Spleen (tissue), 11 donors: ENCODE data around the gene ACTN1. TPM values are rescaled to one million over a fixed set of nuclear protein-coding genes. Genes with fewer than 3 reads are reported as not detected.

Source experiments
- DNase-seq: peaks from one replicate; pipeline ENCODE4 v3.0.0-alpha.2; 2020
- H3K27ac ChIP-seq, 8 donors: fragments of 200-600 bp; sonication (generic) in 7 of 8; 1 replicate in 4 of 8; 2 replicates in 4 of 8; pipeline versions ENCODE4 v1.5.0 to v1.8.0; 2016 to 2021; ENCODE audit warnings: inconsistent platforms in 4 of 8, mild to moderate bottlenecking in 4 of 8, moderate library complexity in 1 of 8
- H3K27me3 ChIP-seq, 7 donors: fragments of 200-600 bp; sonication (generic) in 6 of 7; replicated peaks in 1 of 7; 1 replicate in 4 of 7; 2 replicates in 3 of 7; pipeline versions ENCODE4 v1.5.0 to v1.8.0; 2016 to 2021; ENCODE audit warnings: inconsistent platforms in 3 of 7, mild to moderate bottlenecking in 1 of 7
- H3K36me3 ChIP-seq, 6 donors: fragments of 200-600 bp; sonication (generic) in 5 of 6; 1 replicate in 4 of 6; 2 replicates in 2 of 6; pipeline versions ENCODE4 v1.5.0 to v1.8.0; 2016 to 2021; ENCODE audit warnings: inconsistent platforms in 2 of 6
- H3K4me1 ChIP-seq, 6 donors: fragments of 200-600 bp; sonication (generic) in 5 of 6; 1 replicate in 3 of 6; 2 replicates in 3 of 6; pipeline versions ENCODE4 v1.5.0 to v1.8.0; 2016 to 2021; ENCODE audit warnings: inconsistent platforms in 3 of 6
- H3K4me3 ChIP-seq, 8 donors: fragments of 200-600 bp; sonication (generic) in 7 of 8; 1 replicate in 4 of 8; 2 replicates in 4 of 8; pipeline versions ENCODE4 v1.5.0 to v1.8.0; 2016 to 2021; ENCODE audit warnings: inconsistent platforms in 4 of 8, mild to moderate bottlenecking in 4 of 8, moderate library complexity in 2 of 8
- H3K9me3 ChIP-seq, 8 donors: fragments of 200-600 bp; sonication (generic) in 7 of 8; 1 replicate in 4 of 8; 2 replicates in 4 of 8; pipeline versions ENCODE4 v1.5.0 to v1.8.0; 2016 to 2021; ENCODE audit warnings: inconsistent platforms in 4 of 8
- POLR2A ChIP-seq, 3 donors: fragments of 450-650 bp; IDR thresholded peaks; one replicate each; pipeline ENCODE4 v1.5.1; 2017; ENCODE audit warnings: antibody characterized with exemption in 3 of 3, mild to moderate bottlenecking in 1 of 3
- POLR2AphosphoS5 ChIP-seq, 3 donors: sonication (generic); formaldehyde crosslinking; IDR thresholded peaks; one replicate each; pipeline ENCODE4 v1.5.1; 2017; ENCODE audit warnings: antibody characterized with exemption in 3 of 3
- WGBS, 5 donors: extraction: QIAGEN DNeasy Blood & Tissue Kit in 3 of 5; methylation state at CpG; one replicate each; pipeline versions ENCODE4 v1.1.5 to v1.1.7; 2013 to 2018; 5-methylcytosine and 5-hydroxymethylcytosine counted together
- intact Hi-C: fragments of 100-400 bp; cut with DNase I; formaldehyde crosslinking; loops from one replicate; pipeline ENCODE4 v1.15.0; 2023; ENCODE audit warnings: low total_unique reads
- polyA plus RNA-seq, 3 donors: library from polyadenylated mRNA; stranded (reverse); fragments of 200-250 nt; gene quantifications; one replicate each; pipeline ENCODE4 v1.2.1, GENCODE V29; 2013
- total RNA-seq, 7 donors: library from RNA; depleted of rRNA in 3 of 7; stranded (reverse); fragments of >200 nt in 3 of 7; fragmentation: NEBNext Ultra II Directional in 4 of 7; extraction: Animal tissue kit (Norgen Biotek cat#: 25700) in 4 of 7; gene quantifications; one replicate each; pipeline versions ENCODE4 v1.1.0 to v1.2.1, GENCODE V29; 2016 to 2021
- TF ChIP-seq, protein P1 (sequence below), 11 experiments: fragments of 200-600 bp in 7 of 11; fragments of 450-650 bp in 4 of 11; sonication (generic) in 4 of 11; IDR thresholded peaks in 8 of 11; conservative IDR thresholded peaks in 3 of 11; 1 replicate in 7 of 11; 2 replicates in 4 of 11; pipeline versions ENCODE4 v1.4.0 to v1.8.0; 2016 to 2021; ENCODE audit warnings: antibody characterized with exemption in 11 of 11, inconsistent platforms in 4 of 11, mild to moderate bottlenecking in 1 of 11
- donor health status: healthy with polysubstance abuse.
- donor health status: DM: no; HTN: no; CAD: no; lungs with moderate emphysema.
- donor health status: DM: no; HTN: no; CAD: no.
- donor health status: Bipolar disorder and iron deficiency.
- donor health status: healthy.
- donor health status: DM: no; HTN: no; CAD: no.
- donor health status: DM: yes; HTN: yes; CAD: no.

The ACTN1 gene
- total and polyA plus RNA-seq, 10 donors: 15.4 to 315 (median 95.4) TPM

DNA sequence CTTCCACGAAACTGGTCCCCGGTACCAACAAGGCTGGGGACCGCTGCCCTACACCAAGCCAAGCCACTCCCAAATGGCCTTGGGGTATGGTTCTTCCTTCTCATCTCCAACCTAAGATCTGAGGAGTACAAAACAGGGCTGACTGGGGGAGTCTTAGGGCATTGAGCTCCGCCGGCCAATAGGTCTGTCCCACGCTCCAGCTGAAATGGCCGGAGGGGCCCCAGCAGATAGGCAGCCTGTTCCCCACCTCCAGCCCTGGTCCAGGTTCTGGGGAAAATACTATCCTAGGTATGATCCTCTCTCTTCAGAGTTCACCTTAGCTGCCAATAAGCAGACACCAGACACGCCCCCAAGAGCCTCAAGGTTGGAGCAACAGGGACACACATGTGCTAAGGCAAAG, 90.2 kb downstream of the ACTN1 start:
- no peaks in the 10 kb centered on the region for H3K27me3 ChIP-seq
- H3K27ac ChIP-seq: no peak overlapping the region
- TF ChIP-seq, protein P1, sequence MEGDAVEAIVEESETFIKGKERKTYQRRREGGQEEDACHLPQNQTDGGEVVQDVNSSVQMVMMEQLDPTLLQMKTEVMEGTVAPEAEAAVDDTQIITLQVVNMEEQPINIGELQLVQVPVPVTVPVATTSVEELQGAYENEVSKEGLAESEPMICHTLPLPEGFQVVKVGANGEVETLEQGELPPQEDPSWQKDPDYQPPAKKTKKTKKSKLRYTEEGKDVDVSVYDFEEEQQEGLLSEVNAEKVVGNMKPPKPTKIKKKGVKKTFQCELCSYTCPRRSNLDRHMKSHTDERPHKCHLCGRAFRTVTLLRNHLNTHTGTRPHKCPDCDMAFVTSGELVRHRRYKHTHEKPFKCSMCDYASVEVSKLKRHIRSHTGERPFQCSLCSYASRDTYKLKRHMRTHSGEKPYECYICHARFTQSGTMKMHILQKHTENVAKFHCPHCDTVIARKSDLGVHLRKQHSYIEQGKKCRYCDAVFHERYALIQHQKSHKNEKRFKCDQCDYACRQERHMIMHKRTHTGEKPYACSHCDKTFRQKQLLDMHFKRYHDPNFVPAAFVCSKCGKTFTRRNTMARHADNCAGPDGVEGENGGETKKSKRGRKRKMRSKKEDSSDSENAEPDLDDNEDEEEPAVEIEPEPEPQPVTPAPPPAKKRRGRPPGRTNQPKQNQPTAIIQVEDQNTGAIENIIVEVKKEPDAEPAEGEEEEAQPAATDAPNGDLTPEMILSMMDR (IDR thresholded peaks at IDR 0.05 in 8 of 11, conservative IDR thresholded peaks at IDR 0.05 in 3 of 11): no peak
- TF ChIP-seq POLR2AphosphoS5 (IDR thresholded peaks at IDR 0.05) (no peak), POLR2A (IDR thresholded peaks at IDR 0.05) (no peak)
- WGBS, 5 donors: 94 to 98% (median 97%) methylated on average over 8 of the region's 8 CpGs
- intact Hi-C loops: no loop called here
- no peak overlapping the region for H3K4me3 ChIP-seq
- no peaks in the 10 kb centered on the region for H3K9me3 ChIP-seq
- no peaks in the 10 kb centered on the region for H3K4me1 ChIP-seq
- DNase-seq: no peak
- peaks cover 0 to 100% (median 64%) of the 10 kb centered on the region in 6 donors for H3K36me3 ChIP-seq

- H3K4me1 ChIP-seq: no peaks in the 10 kb centered on the region
- no peak for DNase-seq
- H3K36me3 ChIP-seq: peaks cover 0 to 100% (median 66%) of the 10 kb centered on the region in 6 donors
- intact Hi-C loops: no loop called here
- 91 to 95% (median 92%) methylated on average over 18 to 20 of the region's 20 CpGs for WGBS, 5 donors
- no peaks in the 10 kb centered on the region for H3K27me3 ChIP-seq
- H3K27ac ChIP-seq: no peak overlapping the region
- H3K4me3 ChIP-seq: no peak overlapping the region
- TF ChIP-seq POLR2AphosphoS5 (IDR thresholded peaks at IDR 0.05): peak in 1 of 3 donors; percentile 52
- TF ChIP-seq, protein P1 (IDR thresholded peaks at IDR 0.05 in 8 of 11, conservative IDR thresholded peaks at IDR 0.05 in 3 of 11): no peak
- no peaks in the 10 kb centered on the region for H3K9me3 ChIP-seq
Observed at GRCh38 chr14:68888025-68888850, 90.9 kb downstream of the ACTN1 start.

DNA sequence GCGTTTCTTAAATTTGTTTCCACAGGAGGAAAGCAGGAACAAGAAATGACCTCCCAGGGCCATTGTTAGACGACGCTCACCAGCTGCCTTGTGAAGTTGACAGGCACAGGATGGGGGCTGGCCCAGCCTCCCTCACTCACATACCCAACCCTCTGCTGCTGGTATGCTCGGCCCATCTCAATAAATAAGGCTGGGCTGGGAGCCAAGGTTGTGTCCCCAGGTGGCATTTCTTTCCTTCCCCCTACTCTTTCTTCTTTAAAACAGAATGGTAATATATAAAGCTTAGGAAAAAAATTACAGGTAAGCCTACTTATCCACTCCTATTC, 93.0 kb downstream of the ACTN1 start:
- Histone ChIP-seq H3K9me3 (no peaks in the 10 kb centered on the region), H3K27me3 (no peaks in the 10 kb centered on the region), H3K36me3 (peaks cover 0 to 100% (median 70%) of the 10 kb centered on the region in 6 donors), H3K4me3 (no peak overlapping the region), H3K27ac (no peak overlapping the region), H3K4me1 (no peaks in the 10 kb centered on the region)
- intact Hi-C loops: no loop called here
- 59 to 69% (median 63%) methylated on average over 4 of the region's 4 CpGs for WGBS, 5 donors
- DNase-seq: no peak
- no peak for TF ChIP-seq POLR2AphosphoS5 (IDR thresholded peaks at IDR 0.05)
- TF ChIP-seq, protein P1 (IDR thresholded peaks at IDR 0.05 in 8 of 11, conservative IDR thresholded peaks at IDR 0.05 in 3 of 11): no peak
- no peak for TF ChIP-seq POLR2A (IDR thresholded peaks at IDR 0.05)

GRCh38 chr14:68885226-68886108, 93.6 kb downstream of the ACTN1 start:
- H3K4me3 ChIP-seq: no peak overlapping the region
- 92 to 96% (median 94%) methylated on average over 13 to 22 of the region's 22 CpGs for WGBS, 5 donors
- intact Hi-C loops: no loop called here
- no peaks in the 10 kb centered on the region for H3K4me1 ChIP-seq
- DNase-seq: no peak
- H3K36me3 ChIP-seq: peaks cover 0 to 100% (median 72%) of the 10 kb centered on the region in 6 donors
- TF ChIP-seq, protein P1 (IDR thresholded peaks at IDR 0.05 in 8 of 11, conservative IDR thresholded peaks at IDR 0.05 in 3 of 11): no peak
- no peak for TF ChIP-seq POLR2A (IDR thresholded peaks at IDR 0.05)
- no peak for TF ChIP-seq POLR2AphosphoS5 (IDR thresholded peaks at IDR 0.05)
- no peaks in the 10 kb centered on the region for H3K9me3 ChIP-seq
- no peaks in the 10 kb centered on the region for H3K27me3 ChIP-seq
- H3K27ac ChIP-seq: no peak overlapping the region
